ENCODE data around the gene FADS6. TPM values are rescaled to one million over a fixed set of nuclear protein-coding genes. Genes with fewer than 3 reads are reported as not detected.

The FADS6 gene
- total and polyA plus RNA-seq, 2 of the 13 experiments (the other 11 are each of a cell fraction or from before 2014, with no cell fraction given) = 0.11 TPM

- TF ChIP-seq, protein P1, sequence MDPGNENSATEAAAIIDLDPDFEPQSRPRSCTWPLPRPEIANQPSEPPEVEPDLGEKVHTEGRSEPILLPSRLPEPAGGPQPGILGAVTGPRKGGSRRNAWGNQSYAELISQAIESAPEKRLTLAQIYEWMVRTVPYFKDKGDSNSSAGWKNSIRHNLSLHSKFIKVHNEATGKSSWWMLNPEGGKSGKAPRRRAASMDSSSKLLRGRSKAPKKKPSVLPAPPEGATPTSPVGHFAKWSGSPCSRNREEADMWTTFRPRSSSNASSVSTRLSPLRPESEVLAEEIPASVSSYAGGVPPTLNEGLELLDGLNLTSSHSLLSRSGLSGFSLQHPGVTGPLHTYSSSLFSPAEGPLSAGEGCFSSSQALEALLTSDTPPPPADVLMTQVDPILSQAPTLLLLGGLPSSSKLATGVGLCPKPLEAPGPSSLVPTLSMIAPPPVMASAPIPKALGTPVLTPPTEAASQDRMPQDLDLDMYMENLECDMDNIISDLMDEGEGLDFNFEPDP (CRISPR knock-in tag; conservative IDR thresholded peaks at IDR 0.05) = no peak
- TF ChIP-seq ZNF747 (CRISPR knock-in tag; IDR thresholded peaks at IDR 0.05; ENCODE audit: borderline replicate concordance) = no peak
- TF ChIP-seq, protein P2, sequence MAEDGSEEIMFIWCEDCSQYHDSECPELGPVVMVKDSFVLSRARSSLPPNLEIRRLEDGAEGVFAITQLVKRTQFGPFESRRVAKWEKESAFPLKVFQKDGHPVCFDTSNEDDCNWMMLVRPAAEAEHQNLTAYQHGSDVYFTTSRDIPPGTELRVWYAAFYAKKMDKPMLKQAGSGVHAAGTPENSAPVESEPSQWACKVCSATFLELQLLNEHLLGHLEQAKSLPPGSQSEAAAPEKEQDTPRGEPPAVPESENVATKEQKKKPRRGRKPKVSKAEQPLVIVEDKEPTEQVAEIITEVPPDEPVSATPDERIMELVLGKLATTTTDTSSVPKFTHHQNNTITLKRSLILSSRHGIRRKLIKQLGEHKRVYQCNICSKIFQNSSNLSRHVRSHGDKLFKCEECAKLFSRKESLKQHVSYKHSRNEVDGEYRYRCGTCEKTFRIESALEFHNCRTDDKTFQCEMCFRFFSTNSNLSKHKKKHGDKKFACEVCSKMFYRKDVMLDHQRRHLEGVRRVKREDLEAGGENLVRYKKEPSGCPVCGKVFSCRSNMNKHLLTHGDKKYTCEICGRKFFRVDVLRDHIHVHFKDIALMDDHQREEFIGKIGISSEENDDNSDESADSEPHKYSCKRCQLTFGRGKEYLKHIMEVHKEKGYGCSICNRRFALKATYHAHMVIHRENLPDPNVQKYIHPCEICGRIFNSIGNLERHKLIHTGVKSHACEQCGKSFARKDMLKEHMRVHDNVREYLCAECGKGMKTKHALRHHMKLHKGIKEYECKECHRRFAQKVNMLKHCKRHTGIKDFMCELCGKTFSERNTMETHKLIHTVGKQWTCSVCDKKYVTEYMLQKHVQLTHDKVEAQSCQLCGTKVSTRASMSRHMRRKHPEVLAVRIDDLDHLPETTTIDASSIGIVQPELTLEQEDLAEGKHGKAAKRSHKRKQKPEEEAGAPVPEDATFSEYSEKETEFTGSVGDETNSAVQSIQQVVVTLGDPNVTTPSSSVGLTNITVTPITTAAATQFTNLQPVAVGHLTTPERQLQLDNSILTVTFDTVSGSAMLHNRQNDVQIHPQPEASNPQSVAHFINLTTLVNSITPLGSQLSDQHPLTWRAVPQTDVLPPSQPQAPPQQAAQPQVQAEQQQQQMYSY (CRISPR knock-in tag; IDR thresholded peaks at IDR 0.05) = no peak
- no peak for TF ChIP-seq MYNN (CRISPR knock-in tag; IDR thresholded peaks at IDR 0.05; ENCODE audit: low read depth)
- TF ChIP-seq AHR (CRISPR knock-in tag; IDR thresholded peaks at IDR 0.05) = no peak
- TF ChIP-seq ETV6 (CRISPR knock-in tag; conservative IDR thresholded peaks at IDR 0.05) = no peak
- no peak for TF ChIP-seq ZBTB42 (CRISPR knock-in tag; IDR thresholded peaks at IDR 0.05)
- TF ChIP-seq ZNF501 (CRISPR knock-in tag; IDR thresholded peaks at IDR 0.05) = no peak
- TF ChIP-seq, protein P3, sequence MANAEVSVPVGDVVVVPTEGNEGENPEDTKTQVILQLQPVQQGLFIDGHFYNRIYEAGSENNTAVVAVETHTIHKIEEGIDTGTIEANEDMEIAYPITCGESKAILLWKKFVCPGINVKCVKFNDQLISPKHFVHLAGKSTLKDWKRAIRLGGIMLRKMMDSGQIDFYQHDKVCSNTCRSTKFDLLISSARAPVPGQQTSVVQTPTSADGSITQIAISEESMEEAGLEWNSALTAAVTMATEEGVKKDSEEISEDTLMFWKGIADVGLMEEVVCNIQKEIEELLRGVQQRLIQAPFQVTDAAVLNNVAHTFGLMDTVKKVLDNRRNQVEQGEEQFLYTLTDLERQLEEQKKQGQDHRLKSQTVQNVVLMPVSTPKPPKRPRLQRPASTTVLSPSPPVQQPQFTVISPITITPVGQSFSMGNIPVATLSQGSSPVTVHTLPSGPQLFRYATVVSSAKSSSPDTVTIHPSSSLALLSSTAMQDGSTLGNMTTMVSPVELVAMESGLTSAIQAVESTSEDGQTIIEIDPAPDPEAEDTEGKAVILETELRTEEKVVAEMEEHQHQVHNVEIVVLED (CRISPR knock-in tag; IDR thresholded peaks at IDR 0.05; ENCODE audit: borderline replicate concordance) = no peak
- TF ChIP-seq CEBPG (CRISPR knock-in tag; IDR thresholded peaks at IDR 0.05) = no peak
- no peak for TF ChIP-seq MIER3 (CRISPR knock-in tag; IDR thresholded peaks at IDR 0.05; ENCODE audit: borderline replicate concordance)
- TF ChIP-seq, protein P4, sequence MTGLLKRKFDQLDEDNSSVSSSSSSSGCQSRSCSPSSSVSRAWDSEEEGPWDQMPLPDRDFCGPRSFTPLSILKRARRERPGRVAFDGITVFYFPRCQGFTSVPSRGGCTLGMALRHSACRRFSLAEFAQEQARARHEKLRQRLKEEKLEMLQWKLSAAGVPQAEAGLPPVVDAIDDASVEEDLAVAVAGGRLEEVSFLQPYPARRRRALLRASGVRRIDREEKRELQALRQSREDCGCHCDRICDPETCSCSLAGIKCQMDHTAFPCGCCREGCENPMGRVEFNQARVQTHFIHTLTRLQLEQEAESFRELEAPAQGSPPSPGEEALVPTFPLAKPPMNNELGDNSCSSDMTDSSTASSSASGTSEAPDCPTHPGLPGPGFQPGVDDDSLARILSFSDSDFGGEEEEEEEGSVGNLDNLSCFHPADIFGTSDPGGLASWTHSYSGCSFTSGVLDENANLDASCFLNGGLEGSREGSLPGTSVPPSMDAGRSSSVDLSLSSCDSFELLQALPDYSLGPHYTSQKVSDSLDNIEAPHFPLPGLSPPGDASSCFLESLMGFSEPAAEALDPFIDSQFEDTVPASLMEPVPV (CRISPR knock-in tag; IDR thresholded peaks at IDR 0.05) = no peak
- TF ChIP-seq, protein P5, sequence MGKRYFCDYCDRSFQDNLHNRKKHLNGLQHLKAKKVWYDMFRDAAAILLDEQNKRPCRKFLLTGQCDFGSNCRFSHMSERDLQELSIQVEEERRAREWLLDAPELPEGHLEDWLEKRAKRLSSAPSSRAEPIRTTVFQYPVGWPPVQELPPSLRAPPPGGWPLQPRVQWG (CRISPR knock-in tag; IDR thresholded peaks at IDR 0.05; ENCODE audit: borderline replicate concordance, low read depth) = no peak
- no peak for TF ChIP-seq SCMH1 (CRISPR knock-in tag; IDR thresholded peaks at IDR 0.05; ENCODE audit: borderline replicate concordance)
- no peak for TF ChIP-seq U2AF1 (optimal IDR thresholded peaks at IDR 0.05; ENCODE audit: low read depth, low read length)
- TF ChIP-seq TAF15 (IDR thresholded peaks at IDR 0.05; ENCODE audit: low read depth, low read length, poor library complexity, severe bottlenecking) = no peak
- no peak for TF ChIP-seq NONO (IDR thresholded peaks at IDR 0.05)
- no peak for TF ChIP-seq NONO (CRISPR knock-in tag; conservative IDR thresholded peaks at IDR 0.05)
- no peak for TF ChIP-seq ZNF710 (CRISPR knock-in tag; IDR thresholded peaks at IDR 0.05; ENCODE audit: borderline replicate concordance)
Observed at GRCh38 chr17:74870512-74870911, 22.9 kb downstream of the FADS6 start (continued).
